ENCODE results near the gene MAST3.

MAST3 gene

GRCh38 chr19:18097217-18097992 is at the start of gene MAST3:
Gene MAST3 (plus strand): TSS chr19:18097778. CDS start chr19:18097793, 15 bp downstream.
- DNase-seq (ENCODE audit: low read depth, low spot score) = peak; percentile 87

- peak; percentile 63 for DNase-seq (ENCODE audit: low read depth, low spot score)
Measured at GRCh38 chr19:18049385-18049784, 48.2 kb upstream of the MAST3 start.

- DNase-seq (ENCODE audit: low read depth, low spot score) = no peak
Measured at GRCh38 chr19:18051887-18052286, 45.7 kb upstream of the MAST3 start.

GRCh38 chr19:18053576-18054219 is 43.9 kb upstream of the MAST3 start:
- DNase-seq (ENCODE audit: low read depth, low spot score) = peak; percentile 51

- DNase-seq (ENCODE audit: low read depth, low spot score) = no peak
Measured at GRCh38 chr19:18055967-18056366, 41.6 kb upstream of the MAST3 start.

GRCh38 chr19:18057557-18057956 is 40.0 kb upstream of the MAST3 start:
- DNase-seq (ENCODE audit: low read depth, low spot score) = no peak

GRCh38 chr19:18058208-18059009 is 39.2 kb upstream of the MAST3 start:
- DNase-seq (ENCODE audit: low read depth, low spot score) = peak; percentile 88

- no peak for DNase-seq (ENCODE audit: low read depth, low spot score)
Measured at GRCh38 chr19:18059297-18059696, 38.3 kb upstream of the MAST3 start.

- no peak for DNase-seq (ENCODE audit: low read depth, low spot score)
Measured at GRCh38 chr19:18059902-18060301, 37.7 kb upstream of the MAST3 start.

- DNase-seq (ENCODE audit: low read depth, low spot score) = no peak
Measured at GRCh38 chr19:18060472-18060871, 37.1 kb upstream of the MAST3 start.

GRCh38 chr19:18062028-18062427 is 35.5 kb upstream of the MAST3 start:
- DNase-seq (ENCODE audit: low read depth, low spot score) = no peak

- no peak for DNase-seq (ENCODE audit: low read depth, low spot score)
Measured at GRCh38 chr19:18063463-18063862, 34.1 kb upstream of the MAST3 start.

- DNase-seq (ENCODE audit: low read depth, low spot score) = no peak
Measured at GRCh38 chr19:18065173-18065495, 32.4 kb upstream of the MAST3 start.

- no peak for DNase-seq (ENCODE audit: low read depth, low spot score)
Measured at GRCh38 chr19:18068395-18068794, 29.2 kb upstream of the MAST3 start.

- no peak for DNase-seq (ENCODE audit: low read depth, low spot score)
Measured at GRCh38 chr19:18069383-18069782, 28.2 kb upstream of the MAST3 start.

GRCh38 chr19:18070181-18070580 is 27.4 kb upstream of the MAST3 start:
- DNase-seq (ENCODE audit: low read depth, low spot score) = no peak

GRCh38 chr19:18072335-18072734 is 25.2 kb upstream of the MAST3 start:
- DNase-seq (ENCODE audit: low read depth, low spot score) = no peak

- DNase-seq (ENCODE audit: low read depth, low spot score) = no peak
Measured at GRCh38 chr19:18073197-18073596, 24.4 kb upstream of the MAST3 start.

- no peak for DNase-seq (ENCODE audit: low read depth, low spot score)
Measured at GRCh38 chr19:18074192-18074591, 23.4 kb upstream of the MAST3 start.

GRCh38 chr19:18083929-18084684 is 13.5 kb upstream of the MAST3 start:
- DNase-seq (ENCODE audit: low read depth, low spot score) = no peak

GRCh38 chr19:18085702-18086457 is 11.7 kb upstream of the MAST3 start:
- no peak for DNase-seq (ENCODE audit: low read depth, low spot score)
